Uterus (tissue), 4 donors: ENCODE results near the gene CBLN3. TPM values are rescaled to one million over a fixed set of nuclear protein-coding genes. Genes with fewer than 3 reads are reported as not detected.

ENCODE experiments used
- DNase-seq, 2 donors: peaks; one replicate each; pipeline ENCODE4 v3.0.0-alpha.2; 2019 to 2020
- H3K27ac ChIP-seq, 2 donors: fragments of 200-600 bp; sonication (generic); 1 replicate in 1 of 2; 2 replicates in 1 of 2; pipeline ENCODE4 v1.5.1; 2016 to 2018
- H3K27me3 ChIP-seq, 2 donors: fragments of 200-600 bp; sonication (generic); one replicate each; pipeline ENCODE4 v1.5.1; 2018 to 2019; ENCODE audit warnings: control low read depth in 1 of 2
- H3K36me3 ChIP-seq, 2 donors: fragments of 200-600 bp; sonication (generic); one replicate each; pipeline ENCODE4 v1.5.1; 2019; ENCODE audit warnings: control low read depth in 1 of 2
- H3K4me1 ChIP-seq, 2 donors: fragments of 200-600 bp; sonication (generic); one replicate each; pipeline ENCODE4 v1.5.1; 2018 to 2019; ENCODE audit warnings: control low read depth in 1 of 2
- H3K4me3 ChIP-seq, 2 donors: fragments of 200-600 bp; sonication (generic); 1 replicate in 1 of 2; 2 replicates in 1 of 2; pipeline ENCODE4 v1.5.1; 2018 to 2019; ENCODE audit warnings: mild to moderate bottlenecking in 1 of 2
- H3K9me3 ChIP-seq, 2 donors: fragments of 200-600 bp; sonication (generic); one replicate each; pipeline ENCODE4 v1.5.1; 2019; ENCODE audit warnings: control low read depth in 1 of 2
- POLR2A ChIP-seq, 2 donors: fragments of 450-650 bp; IDR thresholded peaks; one replicate each; pipeline ENCODE4 v1.6.1; 2016; ENCODE audit warnings: antibody characterized with exemption in 2 of 2, mild to moderate bottlenecking in 1 of 2, moderate library complexity in 1 of 2
- intact Hi-C: fragments of 100-400 bp; cut with DNase I; formaldehyde crosslinking; loops from one replicate; pipeline ENCODE4 v1.15.1; 2023; ENCODE audit warnings: low total_unique reads
- total RNA-seq, 4 donors: library from RNA; depleted of rRNA in 3 of 4; stranded (reverse); fragments of >200 nt in 3 of 4; gene quantifications; one replicate each; pipeline versions ENCODE4 v1.1.0 to v1.2.4, GENCODE V29; 2014 to 2023
- TF ChIP-seq, protein P1 (sequence below), 4 experiments: fragments of 200-600 bp in 2 of 4; fragments of 450-650 bp in 2 of 4; sonication (generic) in 2 of 4; IDR thresholded peaks; one replicate each; pipeline ENCODE4 v1.5.1; 2016 to 2019; ENCODE audit warnings: antibody characterized with exemption in 4 of 4, mild to moderate bottlenecking in 2 of 4, moderate library complexity in 1 of 4
- donor health status: DM: yes; HTN: yes; CAD: no.

CBLN3 gene
- total RNA-seq, 4 donors from 2014 or later = 1.3 to 3.3 (median 3.2) TPM; not detected in 1

DNA sequence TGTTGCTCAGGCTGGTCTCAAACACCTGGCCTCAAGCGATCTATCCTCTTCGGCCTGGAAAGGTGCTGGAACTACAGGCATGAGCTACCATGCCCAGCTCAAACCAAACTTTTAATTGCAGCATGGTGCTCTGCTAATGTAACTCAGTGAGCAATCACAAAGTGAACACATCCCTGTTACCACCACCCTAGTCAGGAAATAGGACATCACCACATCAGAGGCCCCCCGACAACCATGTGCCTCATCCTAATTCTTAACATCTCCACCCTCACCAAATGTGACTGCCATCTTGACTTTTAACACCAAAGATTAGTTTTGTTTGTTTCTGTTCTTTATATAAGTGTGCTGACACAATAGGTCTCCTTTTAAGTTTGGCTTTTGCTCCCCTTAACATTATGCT is 35.9 kb upstream of the CBLN3 start:
- Histone ChIP-seq H3K4me1 (no peaks in the 10 kb centered on the region), H3K36me3 (no peaks in the 10 kb centered on the region), H3K4me3 (no peak overlapping the region), H3K9me3 (no peaks in the 10 kb centered on the region), H3K27ac (no peak overlapping the region), H3K27me3 (no peaks in the 10 kb centered on the region)
- no peak for TF ChIP-seq POLR2A (IDR thresholded peaks at IDR 0.05)
- TF ChIP-seq, protein P1, sequence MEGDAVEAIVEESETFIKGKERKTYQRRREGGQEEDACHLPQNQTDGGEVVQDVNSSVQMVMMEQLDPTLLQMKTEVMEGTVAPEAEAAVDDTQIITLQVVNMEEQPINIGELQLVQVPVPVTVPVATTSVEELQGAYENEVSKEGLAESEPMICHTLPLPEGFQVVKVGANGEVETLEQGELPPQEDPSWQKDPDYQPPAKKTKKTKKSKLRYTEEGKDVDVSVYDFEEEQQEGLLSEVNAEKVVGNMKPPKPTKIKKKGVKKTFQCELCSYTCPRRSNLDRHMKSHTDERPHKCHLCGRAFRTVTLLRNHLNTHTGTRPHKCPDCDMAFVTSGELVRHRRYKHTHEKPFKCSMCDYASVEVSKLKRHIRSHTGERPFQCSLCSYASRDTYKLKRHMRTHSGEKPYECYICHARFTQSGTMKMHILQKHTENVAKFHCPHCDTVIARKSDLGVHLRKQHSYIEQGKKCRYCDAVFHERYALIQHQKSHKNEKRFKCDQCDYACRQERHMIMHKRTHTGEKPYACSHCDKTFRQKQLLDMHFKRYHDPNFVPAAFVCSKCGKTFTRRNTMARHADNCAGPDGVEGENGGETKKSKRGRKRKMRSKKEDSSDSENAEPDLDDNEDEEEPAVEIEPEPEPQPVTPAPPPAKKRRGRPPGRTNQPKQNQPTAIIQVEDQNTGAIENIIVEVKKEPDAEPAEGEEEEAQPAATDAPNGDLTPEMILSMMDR (IDR thresholded peaks at IDR 0.05) = no peak
- DNase-seq = no peak
- intact Hi-C loops = no loop called here

DNA sequence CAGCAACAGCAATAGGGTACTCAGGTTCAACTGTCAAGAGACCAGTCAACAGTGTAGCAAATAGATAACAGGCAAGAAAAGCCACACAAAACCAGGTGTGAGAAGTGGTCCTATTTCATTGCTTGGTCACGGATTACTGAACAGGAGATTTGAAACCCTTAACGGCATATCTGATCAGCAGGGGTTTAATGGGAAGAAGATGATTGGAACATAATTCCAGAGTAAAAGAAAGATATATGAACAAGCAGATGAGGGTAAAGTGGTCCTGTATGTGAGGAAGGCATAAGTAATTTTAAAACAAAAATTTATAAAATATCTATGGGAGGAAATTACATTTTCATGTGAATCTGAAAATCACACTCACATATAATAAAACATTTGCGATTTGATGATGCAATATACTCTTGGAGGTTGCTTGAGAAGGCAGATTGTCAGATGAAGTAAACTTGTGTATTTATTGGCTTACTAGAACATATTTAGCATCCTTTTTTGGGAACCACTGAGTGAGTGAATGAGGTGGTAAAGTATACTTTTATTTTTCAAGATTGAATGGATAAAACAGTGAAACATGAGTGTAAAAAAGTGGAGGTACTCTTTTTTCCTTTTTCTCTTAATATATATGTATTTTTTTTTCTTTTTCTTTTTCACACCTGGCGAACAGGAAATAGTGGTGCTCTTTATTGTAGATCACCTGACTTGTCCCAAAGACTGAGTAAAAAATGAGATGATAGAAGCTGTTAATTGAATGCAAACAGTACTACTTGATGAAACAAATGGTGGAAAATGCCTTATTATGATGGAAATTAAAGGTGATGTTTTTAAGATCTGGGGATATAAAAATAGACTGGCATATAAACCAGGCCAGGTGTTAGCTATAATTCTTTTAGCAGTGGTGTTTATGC is 34.7 kb upstream of the CBLN3 start:
- no peak for DNase-seq
- no peaks in the 10 kb centered on the region for H3K27me3 ChIP-seq
- H3K36me3 ChIP-seq = no peaks in the 10 kb centered on the region
- no peaks in the 10 kb centered on the region for H3K4me1 ChIP-seq
- no peaks in the 10 kb centered on the region for H3K9me3 ChIP-seq
- no peak overlapping the region for H3K27ac ChIP-seq
- intact Hi-C loops = no loop called here
- TF ChIP-seq, protein P1 (IDR thresholded peaks at IDR 0.05) = no peak
- TF ChIP-seq POLR2A (IDR thresholded peaks at IDR 0.05) = no peak
- no peak overlapping the region for H3K4me3 ChIP-seq

DNA sequence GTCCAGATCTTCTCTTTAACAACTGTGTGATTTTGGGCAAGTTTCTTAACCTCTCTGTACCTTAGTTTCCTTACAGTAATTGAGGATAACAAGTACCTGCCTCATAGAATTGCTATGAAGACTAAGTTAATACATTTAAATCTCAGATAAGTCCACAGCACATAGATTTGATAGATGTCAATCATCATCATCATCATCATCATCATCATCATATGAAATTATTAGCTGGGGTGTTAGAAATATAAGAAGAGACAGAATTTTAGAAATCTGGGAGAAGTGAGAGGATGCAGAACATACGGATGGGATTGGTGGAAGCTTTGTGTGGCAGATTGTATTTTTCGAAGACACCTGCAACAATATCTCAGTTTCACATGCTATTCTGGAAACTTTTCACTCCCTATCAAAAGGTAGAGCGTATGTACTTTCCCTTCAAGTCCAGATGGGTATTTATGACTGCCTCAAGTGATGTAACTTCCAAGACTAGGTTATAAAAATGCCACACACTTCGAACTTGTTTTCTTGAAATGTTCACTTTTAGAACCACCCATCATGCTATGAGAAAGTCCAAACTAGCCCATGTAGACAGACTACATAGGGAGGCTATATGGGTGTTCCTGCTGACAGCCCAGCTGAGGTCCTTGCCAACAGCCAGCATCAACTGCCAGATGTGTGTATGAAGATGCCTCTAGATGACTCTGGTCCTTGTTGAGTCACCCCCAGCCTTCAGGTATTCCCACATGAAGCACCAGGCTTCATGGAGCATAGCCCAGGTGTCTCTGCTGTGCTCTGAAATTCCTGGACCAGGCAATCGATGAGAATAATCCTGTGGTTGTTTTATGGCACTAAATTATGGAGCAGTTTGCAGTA is 33.8 kb upstream of the CBLN3 start:
- Histone ChIP-seq H3K4me1 (no peaks in the 10 kb centered on the region), H3K4me3 (no peak overlapping the region), H3K27ac (no peak overlapping the region), H3K36me3 (no peaks in the 10 kb centered on the region), H3K9me3 (no peaks in the 10 kb centered on the region), H3K27me3 (no peaks in the 10 kb centered on the region)
- no peak for TF ChIP-seq POLR2A (IDR thresholded peaks at IDR 0.05)
- TF ChIP-seq, protein P1 (IDR thresholded peaks at IDR 0.05) = no peak
- intact Hi-C loops = no loop called here
- DNase-seq = no peak

GRCh38 chr14:24461336-24461735 is 31.9 kb upstream of the CBLN3 start:
- intact Hi-C loops = no loop called here

More at GRCh38 chr14:24461336-24461735, 31.9 kb upstream of the CBLN3 start:
- no peaks in the 10 kb centered on the region for H3K9me3 ChIP-seq
- no peaks in the 10 kb centered on the region for H3K4me1 ChIP-seq
- no peak overlapping the region for H3K4me3 ChIP-seq
- no peak overlapping the region for H3K27ac ChIP-seq
- DNase-seq = no peak
- no peaks in the 10 kb centered on the region for H3K27me3 ChIP-seq
- H3K36me3 ChIP-seq = no peaks in the 10 kb centered on the region
- TF ChIP-seq, protein P1 (IDR thresholded peaks at IDR 0.05) = no peak
- no peak for TF ChIP-seq POLR2A (IDR thresholded peaks at IDR 0.05)
